ENCODE data around the gene PLEKHG4B. TPM values are rescaled to one million over a fixed set of nuclear protein-coding genes. Genes with fewer than 3 reads are reported as not detected.

Gene PLEKHG4B
- total RNA-seq, 4 donors from 2014 or later = 5.5 to 10.9 (median 7.1) TPM

DNA sequence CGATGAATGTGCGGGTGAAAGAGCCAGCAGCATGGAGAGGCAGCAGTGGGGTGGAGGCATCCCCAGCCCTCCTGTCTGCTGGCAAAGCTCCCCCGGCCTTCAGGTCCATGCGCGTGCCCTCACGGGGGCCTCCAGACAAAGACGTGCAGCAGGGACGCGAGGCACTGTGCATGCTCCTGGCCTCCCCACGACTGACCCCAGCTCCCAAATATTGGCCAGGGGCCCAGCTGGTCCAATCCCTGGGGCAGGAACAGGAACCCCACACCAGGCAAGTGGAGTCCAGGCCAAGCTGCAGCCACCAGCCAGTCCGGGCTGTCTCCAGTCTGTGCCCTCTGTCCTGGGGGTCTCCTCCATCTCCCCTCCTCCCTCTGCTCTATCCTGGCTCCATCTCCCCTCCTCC, 65.8 kb downstream of the PLEKHG4B start:
- Histone ChIP-seq H3K27me3 (no peaks in the 10 kb centered on the region), H3K36me3 (no peaks in the 10 kb centered on the region), H3K27ac (no peak overlapping the region), H3K4me1 (no peaks in the 10 kb centered on the region), H3K4me3 (replicated peaks in 1 of 3) (no peak overlapping the region), H3K9me3 (no peaks in the 10 kb centered on the region)
- no peak for TF ChIP-seq POLR2A (IDR thresholded peaks at IDR 0.05)
- TF ChIP-seq, protein P1, sequence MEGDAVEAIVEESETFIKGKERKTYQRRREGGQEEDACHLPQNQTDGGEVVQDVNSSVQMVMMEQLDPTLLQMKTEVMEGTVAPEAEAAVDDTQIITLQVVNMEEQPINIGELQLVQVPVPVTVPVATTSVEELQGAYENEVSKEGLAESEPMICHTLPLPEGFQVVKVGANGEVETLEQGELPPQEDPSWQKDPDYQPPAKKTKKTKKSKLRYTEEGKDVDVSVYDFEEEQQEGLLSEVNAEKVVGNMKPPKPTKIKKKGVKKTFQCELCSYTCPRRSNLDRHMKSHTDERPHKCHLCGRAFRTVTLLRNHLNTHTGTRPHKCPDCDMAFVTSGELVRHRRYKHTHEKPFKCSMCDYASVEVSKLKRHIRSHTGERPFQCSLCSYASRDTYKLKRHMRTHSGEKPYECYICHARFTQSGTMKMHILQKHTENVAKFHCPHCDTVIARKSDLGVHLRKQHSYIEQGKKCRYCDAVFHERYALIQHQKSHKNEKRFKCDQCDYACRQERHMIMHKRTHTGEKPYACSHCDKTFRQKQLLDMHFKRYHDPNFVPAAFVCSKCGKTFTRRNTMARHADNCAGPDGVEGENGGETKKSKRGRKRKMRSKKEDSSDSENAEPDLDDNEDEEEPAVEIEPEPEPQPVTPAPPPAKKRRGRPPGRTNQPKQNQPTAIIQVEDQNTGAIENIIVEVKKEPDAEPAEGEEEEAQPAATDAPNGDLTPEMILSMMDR (IDR thresholded peaks at IDR 0.05) = no peak
- WGBS, 2 donors = 79 to 87% methylated on average over 10 to 11 of the region's 11 CpGs
- DNase-seq = no peak
- intact Hi-C loops (cut with DNase I) = no loop called here

- WGBS, 2 donors = 87 to 92% methylated on average over 16 to 17 of the region's 17 CpGs
- H3K4me3 ChIP-seq (replicated peaks in 1 of 3) = no peak overlapping the region
- no peaks in the 10 kb centered on the region for H3K27me3 ChIP-seq
- no peak for DNase-seq
- H3K36me3 ChIP-seq = no peaks in the 10 kb centered on the region
- no peaks in the 10 kb centered on the region for H3K4me1 ChIP-seq
- no peak overlapping the region for H3K27ac ChIP-seq
- TF ChIP-seq, protein P1 (IDR thresholded peaks at IDR 0.05) = no peak
- TF ChIP-seq POLR2A (IDR thresholded peaks at IDR 0.05) = no peak
- intact Hi-C loops (cut with DNase I) = no loop called here
- no peaks in the 10 kb centered on the region for H3K9me3 ChIP-seq
Observed at GRCh38 chr5:158807-159447, 67.0 kb downstream of the PLEKHG4B start.

GRCh38 chr5:159448-160172, 67.6 kb downstream of the PLEKHG4B start:
- WGBS, 2 donors = 83 to 89% methylated on average over 19 of the region's 19 CpGs
- intact Hi-C loops (cut with DNase I) = no loop called here
- Histone ChIP-seq H3K27me3 (no peaks in the 10 kb centered on the region), H3K4me3 (replicated peaks in 1 of 3) (no peak overlapping the region), H3K4me1 (no peaks in the 10 kb centered on the region), H3K27ac (no peak overlapping the region), H3K9me3 (no peaks in the 10 kb centered on the region), H3K36me3 (no peaks in the 10 kb centered on the region)
- TF ChIP-seq, protein P1 (IDR thresholded peaks at IDR 0.05) = no peak
- TF ChIP-seq POLR2A (IDR thresholded peaks at IDR 0.05) = no peak
- DNase-seq = no peak

GRCh38 chr5:160173-160510, 68.2 kb downstream of the PLEKHG4B start:
- no peak for DNase-seq
- Histone ChIP-seq H3K36me3 (no peaks in the 10 kb centered on the region), H3K27ac (no peak overlapping the region), H3K27me3 (no peaks in the 10 kb centered on the region), H3K9me3 (no peaks in the 10 kb centered on the region), H3K4me3 (replicated peaks in 1 of 3) (no peak overlapping the region), H3K4me1 (no peaks in the 10 kb centered on the region)
- no peak for TF ChIP-seq POLR2A (IDR thresholded peaks at IDR 0.05)
- TF ChIP-seq, protein P1 (IDR thresholded peaks at IDR 0.05) = no peak
- intact Hi-C loops (cut with DNase I) = no loop called here
- WGBS, 2 donors = 87 to 91% methylated on average over 14 of the region's 14 CpGs

Data from thyroid gland (tissue), 4 donors.